Measurements from ENCODE around the gene TRIP4.
A peak's percentile ranks its signal among the peaks of the same experiment; 100 is the strongest.

TRIP4 gene

DNA sequence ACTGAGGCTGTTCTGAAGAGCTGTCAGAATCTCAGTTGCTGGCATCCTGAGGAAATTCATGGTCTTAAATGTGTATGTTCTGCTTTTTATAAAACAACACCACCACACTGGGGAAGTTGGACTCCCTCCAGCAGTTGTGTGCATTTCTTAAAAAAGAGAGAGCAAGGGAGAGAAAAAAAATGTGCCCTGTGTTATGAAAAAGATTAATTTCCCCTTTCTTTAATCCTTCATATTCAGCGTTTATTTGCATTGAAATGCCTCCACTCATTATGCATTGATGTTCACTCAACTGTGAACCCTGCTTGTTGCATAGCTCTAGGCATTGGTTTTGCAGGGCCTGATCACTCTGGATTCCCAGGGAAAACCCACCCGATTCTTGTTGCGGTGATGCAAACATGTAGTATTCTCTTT lies 68.3 kb downstream of the TRIP4 start:
- no peak overlapping the region for H3K4me3 ChIP-seq (ENCODE audit: low read depth, low read length)
- in situ Hi-C loops (cut with HindIII; ENCODE audit: low sequenced_read_pairs), result no loop called here
- DNase-seq (ENCODE audit: low read depth), result peak; percentile 56
- no peak for TF ChIP-seq CTCF (IDR thresholded peaks at IDR 0.05; ENCODE audit: low read depth, low read length, missing control alignments)

DNA sequence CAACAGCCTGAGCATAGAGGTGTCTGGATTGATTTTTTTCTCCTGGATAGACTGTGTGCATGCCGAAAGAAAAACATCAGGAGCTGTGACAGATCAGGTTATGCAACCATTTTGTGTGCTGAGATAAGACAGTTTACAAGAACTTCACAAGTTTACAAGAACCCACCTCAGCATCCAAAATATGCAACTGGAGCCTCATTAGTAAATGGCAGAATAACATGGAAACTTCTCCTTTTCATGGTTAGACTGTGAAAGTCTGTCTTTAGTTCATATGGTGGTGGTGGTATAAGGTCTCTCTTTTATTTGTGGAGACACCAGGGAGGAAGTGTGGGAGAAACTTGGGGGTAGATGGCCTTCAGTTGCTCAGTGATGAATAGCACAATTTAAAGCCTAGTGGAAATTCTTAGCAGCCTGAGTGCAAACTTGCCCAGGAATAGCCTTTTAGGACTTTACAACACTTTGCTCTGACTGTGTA lies 69.0 kb downstream of the TRIP4 start:
- in situ Hi-C loops (cut with HindIII; ENCODE audit: low sequenced_read_pairs), result no loop called here
- DNase-seq (ENCODE audit: low read depth), result no peak
- no peak for TF ChIP-seq CTCF (IDR thresholded peaks at IDR 0.05; ENCODE audit: low read depth, low read length, missing control alignments)
- no peak overlapping the region for H3K4me3 ChIP-seq (ENCODE audit: low read depth, low read length)

DNA sequence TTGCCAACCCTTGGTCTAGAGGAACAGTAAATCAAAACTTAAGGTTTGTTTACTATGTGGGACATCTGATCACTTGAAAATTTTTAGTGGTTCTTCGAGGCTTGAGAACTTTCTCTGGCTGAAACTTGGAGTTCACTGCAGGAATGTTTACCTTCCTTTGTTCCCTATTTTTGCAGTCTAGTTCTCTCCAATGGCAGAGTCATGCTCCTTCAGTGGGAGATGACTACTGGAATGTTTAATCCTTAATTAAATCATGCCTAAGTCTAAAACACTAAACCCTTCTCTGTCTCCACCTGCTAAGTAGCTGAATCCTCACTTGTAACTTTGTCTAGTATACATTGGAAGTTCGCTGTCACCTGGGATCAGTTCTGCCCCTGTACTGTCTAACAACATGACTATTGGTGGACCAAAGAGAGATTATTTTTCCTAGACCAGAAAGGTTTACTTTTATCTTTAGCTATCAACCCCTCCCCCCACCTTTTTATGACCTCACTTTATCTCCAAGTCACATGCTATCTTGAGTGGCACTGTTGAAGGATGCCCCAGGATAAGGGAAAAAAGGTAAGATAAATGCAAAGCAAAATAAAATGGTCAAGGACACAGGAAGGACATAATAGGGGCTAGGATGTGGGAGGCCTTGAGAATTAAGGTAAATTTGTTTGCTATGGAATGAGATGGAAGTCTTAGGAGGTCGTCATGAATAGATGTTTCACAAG lies 71.6 kb downstream of the TRIP4 start:
- no peak overlapping the region for H3K4me3 ChIP-seq (ENCODE audit: low read depth, low read length)
- TF ChIP-seq CTCF (IDR thresholded peaks at IDR 0.05; ENCODE audit: low read depth, low read length, missing control alignments), result no peak
- in situ Hi-C loops (cut with HindIII; ENCODE audit: low sequenced_read_pairs), result no loop called here
- DNase-seq (ENCODE audit: low read depth), result no peak

- DNase-seq (ENCODE audit: low read depth), result peak; percentile 85
- in situ Hi-C loops (cut with HindIII; ENCODE audit: low sequenced_read_pairs), result no loop called here
- peak within 1 kb of the TSS; percentile 62 for H3K4me3 ChIP-seq (ENCODE audit: low read depth, low read length)
- no peak for TF ChIP-seq CTCF (IDR thresholded peaks at IDR 0.05; ENCODE audit: low read depth, low read length, missing control alignments)
Measured at GRCh38 chr15:64460206-64460723, 72.6 kb downstream of the TRIP4 start, which contains the start of gene ZNF609. Gene ZNF609 (plus strand): TSS chr15:64460578. CDS start chr15:64499420, 38,842 bp downstream.

- no peak for TF ChIP-seq CTCF (IDR thresholded peaks at IDR 0.05; ENCODE audit: low read depth, low read length, missing control alignments)
- peak; percentile 55 for DNase-seq (ENCODE audit: low read depth)
- in situ Hi-C loops (cut with HindIII; ENCODE audit: low sequenced_read_pairs), result no loop called here
- peak overlapping the region; percentile 62 for H3K4me3 ChIP-seq (ENCODE audit: low read depth, low read length)
Measured at GRCh38 chr15:64460724-64461720, 73.4 kb downstream of the TRIP4 start.

GRCh38 chr15:64461721-64462162 lies 74.1 kb downstream of the TRIP4 start:
- DNase-seq (ENCODE audit: low read depth), result no peak
- peak overlapping the region; percentile 62 for H3K4me3 ChIP-seq (ENCODE audit: low read depth, low read length)
- in situ Hi-C loops (cut with HindIII; ENCODE audit: low sequenced_read_pairs), result no loop called here
- no peak for TF ChIP-seq CTCF (IDR thresholded peaks at IDR 0.05; ENCODE audit: low read depth, low read length, missing control alignments)

Measured in astrocyte of the cerebellum (primary cell).